ENCODE results near the gene COA8. TPM values are rescaled to one million over a fixed set of nuclear protein-coding genes. Genes with fewer than 3 reads are reported as not detected.

Gene COA8
- total and polyA plus RNA-seq, 9 of the 15 experiments (the other 6 are each of a cell fraction or from before 2014, with no cell fraction given), result 5.0 to 35.3 (median 25.7) TPM

DNA sequence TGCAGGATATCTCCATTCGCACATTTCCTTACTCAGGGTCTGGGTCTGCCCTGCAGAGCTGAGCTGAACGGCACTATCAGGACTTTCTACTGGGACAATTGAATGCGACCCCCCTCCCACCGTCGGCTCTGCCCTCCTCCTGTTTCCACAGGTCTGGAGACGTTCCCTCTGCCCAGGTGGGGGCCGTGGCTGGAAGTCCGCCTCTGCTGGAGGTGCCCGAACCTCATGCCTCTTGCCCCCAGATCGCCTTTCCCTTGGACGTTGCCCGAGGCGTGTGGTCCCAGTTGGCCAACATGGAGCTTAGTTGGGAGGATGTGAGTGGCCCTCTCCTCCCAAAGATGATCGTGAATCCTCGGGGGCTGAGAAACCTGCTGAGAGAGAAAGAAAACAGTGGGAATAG lies 45.1 kb downstream of the COA8 start:
- ChIA-PET CTCF (ENCODE audit: low intra/inter-chr PET ratio) (no interaction called here), POLR2A (interaction anchor here (0.6 to 1.0 kb wide), 3 partner anchors 10 to 274 kb away, joined by 3 read pairs; partner anchors contain the start of gene EIF5)
- no peaks in the 10 kb centered on the region for H3K79me2 ChIP-seq (ENCODE audit: control insufficient read depth, insufficient read depth, low read length)
- H3K9ac ChIP-seq (ENCODE audit: insufficient read depth in 1 of 2, low read depth in 2 of 2, low read length in 2 of 2), result no peak overlapping the region
- WGBS (ENCODE audit: insufficient coverage, low coverage, missing lambda C conversion rate), result 30% methylated on average over 11 of the region's 15 CpGs
- H4K20me1 ChIP-seq (replicated peaks; ENCODE audit: control insufficient read depth, insufficient read depth, low read length), result no peaks in the 10 kb centered on the region
- FAIRE-seq (no peak), DNase-seq (ENCODE audit: extremely low read depth in 1 of 4, low spot score in 3 of 4) (no peak), ATAC-seq (no peak)
- no peak overlapping the region for H2AFZ ChIP-seq (ENCODE audit: low read depth, low read length)
- TF ChIP-seq CBX5 (IDR thresholded peaks at IDR 0.05; ENCODE audit: borderline replicate concordance, low read depth) (no peak), PTTG1 (tag; IDR thresholded peaks at IDR 0.05; ENCODE audit: low read depth) (no peak), ZNF184 (CRISPR knock-in tag; IDR thresholded peaks at IDR 0.05) (no peak), KAT8 (IDR thresholded peaks at IDR 0.05; ENCODE audit: low read depth) (no peak), ERF (CRISPR knock-in tag; IDR thresholded peaks at IDR 0.05) (no peak), ZNF75A (CRISPR knock-in tag; IDR thresholded peaks at IDR 0.05) (no peak), MYC (IDR thresholded peaks at IDR 0.05; ENCODE audit: low read depth, low read length) (no peak), MYC (CRISPR knock-in tag; IDR thresholded peaks at IDR 0.05; ENCODE audit: borderline replicate concordance, low read depth) (no peak), HDAC6 (IDR thresholded peaks at IDR 0.05; ENCODE audit: low read depth, low read length) (no peak)
- TF ChIP-seq, protein P1, sequence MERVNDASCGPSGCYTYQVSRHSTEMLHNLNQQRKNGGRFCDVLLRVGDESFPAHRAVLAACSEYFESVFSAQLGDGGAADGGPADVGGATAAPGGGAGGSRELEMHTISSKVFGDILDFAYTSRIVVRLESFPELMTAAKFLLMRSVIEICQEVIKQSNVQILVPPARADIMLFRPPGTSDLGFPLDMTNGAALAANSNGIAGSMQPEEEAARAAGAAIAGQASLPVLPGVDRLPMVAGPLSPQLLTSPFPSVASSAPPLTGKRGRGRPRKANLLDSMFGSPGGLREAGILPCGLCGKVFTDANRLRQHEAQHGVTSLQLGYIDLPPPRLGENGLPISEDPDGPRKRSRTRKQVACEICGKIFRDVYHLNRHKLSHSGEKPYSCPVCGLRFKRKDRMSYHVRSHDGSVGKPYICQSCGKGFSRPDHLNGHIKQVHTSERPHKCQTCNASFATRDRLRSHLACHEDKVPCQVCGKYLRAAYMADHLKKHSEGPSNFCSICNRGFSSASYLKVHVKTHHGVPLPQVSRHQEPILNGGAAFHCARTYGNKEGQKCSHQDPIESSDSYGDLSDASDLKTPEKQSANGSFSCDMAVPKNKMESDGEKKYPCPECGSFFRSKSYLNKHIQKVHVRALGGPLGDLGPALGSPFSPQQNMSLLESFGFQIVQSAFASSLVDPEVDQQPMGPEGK (CRISPR knock-in tag; IDR thresholded peaks at IDR 0.05; ENCODE audit: borderline replicate concordance), result no peak
- TF ChIP-seq, protein P2, sequence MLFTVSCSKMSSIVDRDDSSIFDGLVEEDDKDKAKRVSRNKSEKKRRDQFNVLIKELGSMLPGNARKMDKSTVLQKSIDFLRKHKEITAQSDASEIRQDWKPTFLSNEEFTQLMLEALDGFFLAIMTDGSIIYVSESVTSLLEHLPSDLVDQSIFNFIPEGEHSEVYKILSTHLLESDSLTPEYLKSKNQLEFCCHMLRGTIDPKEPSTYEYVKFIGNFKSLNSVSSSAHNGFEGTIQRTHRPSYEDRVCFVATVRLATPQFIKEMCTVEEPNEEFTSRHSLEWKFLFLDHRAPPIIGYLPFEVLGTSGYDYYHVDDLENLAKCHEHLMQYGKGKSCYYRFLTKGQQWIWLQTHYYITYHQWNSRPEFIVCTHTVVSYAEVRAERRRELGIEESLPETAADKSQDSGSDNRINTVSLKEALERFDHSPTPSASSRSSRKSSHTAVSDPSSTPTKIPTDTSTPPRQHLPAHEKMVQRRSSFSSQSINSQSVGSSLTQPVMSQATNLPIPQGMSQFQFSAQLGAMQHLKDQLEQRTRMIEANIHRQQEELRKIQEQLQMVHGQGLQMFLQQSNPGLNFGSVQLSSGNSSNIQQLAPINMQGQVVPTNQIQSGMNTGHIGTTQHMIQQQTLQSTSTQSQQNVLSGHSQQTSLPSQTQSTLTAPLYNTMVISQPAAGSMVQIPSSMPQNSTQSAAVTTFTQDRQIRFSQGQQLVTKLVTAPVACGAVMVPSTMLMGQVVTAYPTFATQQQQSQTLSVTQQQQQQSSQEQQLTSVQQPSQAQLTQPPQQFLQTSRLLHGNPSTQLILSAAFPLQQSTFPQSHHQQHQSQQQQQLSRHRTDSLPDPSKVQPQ (CRISPR knock-in tag; IDR thresholded peaks at IDR 0.05; ENCODE audit: borderline replicate concordance), result no peak
- TF ChIP-seq, protein P3, sequence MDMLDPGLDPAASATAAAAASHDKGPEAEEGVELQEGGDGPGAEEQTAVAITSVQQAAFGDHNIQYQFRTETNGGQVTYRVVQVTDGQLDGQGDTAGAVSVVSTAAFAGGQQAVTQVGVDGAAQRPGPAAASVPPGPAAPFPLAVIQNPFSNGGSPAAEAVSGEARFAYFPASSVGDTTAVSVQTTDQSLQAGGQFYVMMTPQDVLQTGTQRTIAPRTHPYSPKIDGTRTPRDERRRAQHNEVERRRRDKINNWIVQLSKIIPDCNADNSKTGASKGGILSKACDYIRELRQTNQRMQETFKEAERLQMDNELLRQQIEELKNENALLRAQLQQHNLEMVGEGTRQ (CRISPR knock-in tag; IDR thresholded peaks at IDR 0.05), result no peak
- TF ChIP-seq, protein P4, sequence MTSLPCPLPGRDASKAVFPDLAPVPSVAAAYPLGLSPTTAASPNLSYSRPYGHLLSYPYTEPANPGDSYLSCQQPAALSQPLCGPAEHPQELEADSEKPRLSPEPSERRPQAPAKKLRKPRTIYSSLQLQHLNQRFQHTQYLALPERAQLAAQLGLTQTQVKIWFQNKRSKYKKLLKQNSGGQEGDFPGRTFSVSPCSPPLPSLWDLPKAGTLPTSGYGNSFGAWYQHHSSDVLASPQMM (CRISPR knock-in tag; IDR thresholded peaks at IDR 0.05), result no peak
- peaks cover 0 to 10% of the 10 kb centered on the region in 2 experiments; a peak in 3 of 5 replicates for H3K4me1 ChIP-seq (replicated peaks in 1 of 2; ENCODE audit: control insufficient read depth in 2 of 2, insufficient read depth in 2 of 2, low read length in 2 of 2)
- H3K27me3 ChIP-seq (ENCODE audit: control insufficient read depth in 2 of 2, insufficient read depth in 2 of 2, low read length in 2 of 2), result peaks cover 0 to 5% of the 10 kb centered on the region in 2 experiments; a peak in 1 of 5 replicates
- no peak overlapping the region for H3K27ac ChIP-seq (ENCODE audit: extremely low read depth, low read depth, low read length)
- no peaks in the 10 kb centered on the region for H3K36me3 ChIP-seq (ENCODE audit: control insufficient read depth, insufficient read depth, low read length)
- no peak overlapping the region for H3K4me3 ChIP-seq
- no peak overlapping the region for H3K4me2 ChIP-seq (ENCODE audit: insufficient read depth, low read length)
- intact Hi-C loops (cut with micrococcal nuclease) (no loop called here), in situ Hi-C loops (cut with MboI) (no loop called here)
- no TSS peak for BruUV-seq (replicated peaks)
- H3K9me1 ChIP-seq (ENCODE audit: control insufficient read depth, insufficient read depth, low read length), result no peaks in the 10 kb centered on the region
- H3K9me3 ChIP-seq (replicated peaks; ENCODE audit: control insufficient read depth, insufficient read depth, low read depth, low read length), result no peaks in the 10 kb centered on the region; the same call in 1 of the 2 replicates
